Liver (tissue), 3 donors: Measurements from ENCODE around the gene USP38.

Experiments
- FOXA1 ChIP-seq: IDR thresholded peaks from 2 replicates; pipeline ENCODE4 v1.6.1; 2016; ENCODE audit warnings: antibody characterized with exemption
- FOXA2 ChIP-seq: IDR thresholded peaks from 2 replicates; pipeline ENCODE4 v1.6.1; 2016; ENCODE audit warnings: antibody characterized with exemption
- GABPA ChIP-seq, 2 donors: IDR thresholded peaks in 1 of 2; conservative IDR thresholded peaks in 1 of 2; 2 replicates each; pipeline ENCODE4 v1.6.1; 2016; ENCODE audit warnings: antibody characterized with exemption in 2 of 2, mild to moderate bottlenecking in 1 of 2, moderate library complexity in 1 of 2
- JUND ChIP-seq, 2 donors: IDR thresholded peaks; 2 replicates each; pipeline ENCODE4 v1.6.1; 2016; ENCODE audit warnings: antibody characterized with exemption in 2 of 2
- RAD21 ChIP-seq, 2 donors: IDR thresholded peaks; 2 replicates each; pipeline ENCODE4 v1.6.1; 2016; ENCODE audit warnings: antibody characterized with exemption in 2 of 2, mild to moderate bottlenecking in 2 of 2
- TAF1 ChIP-seq: conservative IDR thresholded peaks from 2 replicates; pipeline ENCODE4 v1.6.1; 2016; ENCODE audit warnings: antibody characterized with exemption, mild to moderate bottlenecking
- YY1 ChIP-seq: IDR thresholded peaks from 2 replicates; pipeline ENCODE4 v1.6.1; 2016; ENCODE audit warnings: antibody characterized with exemption, mild to moderate bottlenecking
- TF ChIP-seq, protein P1 (sequence below): fragments of 150-350 bp; IDR thresholded peaks from 2 replicates; pipeline ENCODE4 v1.5.1; 2017; ENCODE audit warnings: improper control_type of control experiment, low read depth, low read length; ENCODE audit not compliant: missing input control
- TF ChIP-seq, protein P2 (sequence below): IDR thresholded peaks from 2 replicates; pipeline ENCODE4 v1.6.1; 2016; ENCODE audit warnings: antibody characterized with exemption
- TF ChIP-seq, protein P3 (sequence below): IDR thresholded peaks from 2 replicates; pipeline ENCODE4 v1.6.1; 2016; ENCODE audit warnings: antibody characterized with exemption
- TF ChIP-seq, protein P4 (sequence below): IDR thresholded peaks from 2 replicates; pipeline ENCODE4 v1.6.1; 2016; ENCODE audit warnings: antibody characterized with exemption
- TF ChIP-seq, protein P5 (sequence below): IDR thresholded peaks from 2 replicates; pipeline ENCODE4 v1.6.1; 2016; ENCODE audit warnings: antibody characterized with exemption, mild to moderate bottlenecking
- donor health status: healthy.
- donor health status: healthy.

DNA sequence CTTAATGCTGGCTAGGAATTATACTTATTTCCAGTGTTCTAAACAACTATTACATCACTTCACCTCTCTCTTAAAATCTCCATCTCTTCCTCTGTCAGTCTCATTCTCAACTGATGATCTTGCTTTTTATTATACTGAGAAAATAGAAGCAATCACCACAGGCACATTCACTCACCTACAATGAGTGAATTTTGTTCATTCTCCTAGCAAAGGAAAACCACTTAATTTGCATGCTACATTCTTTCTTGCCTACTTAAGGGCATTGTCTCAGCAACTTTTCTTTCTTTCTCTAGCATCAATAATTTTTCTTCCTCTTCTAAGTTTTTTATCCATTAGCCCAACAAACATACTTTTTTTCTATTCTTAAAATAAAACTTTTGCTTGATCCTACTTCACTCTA lies 21.1 kb upstream of the USP38 start:
- TF ChIP-seq, protein P1, sequence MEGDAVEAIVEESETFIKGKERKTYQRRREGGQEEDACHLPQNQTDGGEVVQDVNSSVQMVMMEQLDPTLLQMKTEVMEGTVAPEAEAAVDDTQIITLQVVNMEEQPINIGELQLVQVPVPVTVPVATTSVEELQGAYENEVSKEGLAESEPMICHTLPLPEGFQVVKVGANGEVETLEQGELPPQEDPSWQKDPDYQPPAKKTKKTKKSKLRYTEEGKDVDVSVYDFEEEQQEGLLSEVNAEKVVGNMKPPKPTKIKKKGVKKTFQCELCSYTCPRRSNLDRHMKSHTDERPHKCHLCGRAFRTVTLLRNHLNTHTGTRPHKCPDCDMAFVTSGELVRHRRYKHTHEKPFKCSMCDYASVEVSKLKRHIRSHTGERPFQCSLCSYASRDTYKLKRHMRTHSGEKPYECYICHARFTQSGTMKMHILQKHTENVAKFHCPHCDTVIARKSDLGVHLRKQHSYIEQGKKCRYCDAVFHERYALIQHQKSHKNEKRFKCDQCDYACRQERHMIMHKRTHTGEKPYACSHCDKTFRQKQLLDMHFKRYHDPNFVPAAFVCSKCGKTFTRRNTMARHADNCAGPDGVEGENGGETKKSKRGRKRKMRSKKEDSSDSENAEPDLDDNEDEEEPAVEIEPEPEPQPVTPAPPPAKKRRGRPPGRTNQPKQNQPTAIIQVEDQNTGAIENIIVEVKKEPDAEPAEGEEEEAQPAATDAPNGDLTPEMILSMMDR, result no peak
- TF ChIP-seq TAF1 (no peak), FOXA1 (no peak), JUND (IDR thresholded peaks at IDR 0.05) (no peak), YY1 (no peak), FOXA2 (no peak), GABPA (IDR thresholded peaks at IDR 0.05 in 1 of 2, conservative IDR thresholded peaks at IDR 0.05 in 1 of 2) (no peak), RAD21 (IDR thresholded peaks at IDR 0.05) (no peak)
- TF ChIP-seq, protein P2, sequence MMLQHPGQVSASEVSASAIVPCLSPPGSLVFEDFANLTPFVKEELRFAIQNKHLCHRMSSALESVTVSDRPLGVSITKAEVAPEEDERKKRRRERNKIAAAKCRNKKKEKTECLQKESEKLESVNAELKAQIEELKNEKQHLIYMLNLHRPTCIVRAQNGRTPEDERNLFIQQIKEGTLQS, result no peak
- TF ChIP-seq, protein P3, sequence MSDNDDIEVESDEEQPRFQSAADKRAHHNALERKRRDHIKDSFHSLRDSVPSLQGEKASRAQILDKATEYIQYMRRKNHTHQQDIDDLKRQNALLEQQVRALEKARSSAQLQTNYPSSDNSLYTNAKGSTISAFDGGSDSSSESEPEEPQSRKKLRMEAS, result no peak
- TF ChIP-seq, protein P4, sequence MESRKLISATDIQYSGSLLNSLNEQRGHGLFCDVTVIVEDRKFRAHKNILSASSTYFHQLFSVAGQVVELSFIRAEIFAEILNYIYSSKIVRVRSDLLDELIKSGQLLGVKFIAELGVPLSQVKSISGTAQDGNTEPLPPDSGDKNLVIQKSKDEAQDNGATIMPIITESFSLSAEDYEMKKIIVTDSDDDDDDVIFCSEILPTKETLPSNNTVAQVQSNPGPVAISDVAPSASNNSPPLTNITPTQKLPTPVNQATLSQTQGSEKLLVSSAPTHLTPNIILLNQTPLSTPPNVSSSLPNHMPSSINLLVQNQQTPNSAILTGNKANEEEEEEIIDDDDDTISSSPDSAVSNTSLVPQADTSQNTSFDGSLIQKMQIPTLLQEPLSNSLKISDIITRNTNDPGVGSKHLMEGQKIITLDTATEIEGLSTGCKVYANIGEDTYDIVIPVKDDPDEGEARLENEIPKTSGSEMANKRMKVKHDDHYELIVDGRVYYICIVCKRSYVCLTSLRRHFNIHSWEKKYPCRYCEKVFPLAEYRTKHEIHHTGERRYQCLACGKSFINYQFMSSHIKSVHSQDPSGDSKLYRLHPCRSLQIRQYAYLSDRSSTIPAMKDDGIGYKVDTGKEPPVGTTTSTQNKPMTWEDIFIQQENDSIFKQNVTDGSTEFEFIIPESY, result no peak
- TF ChIP-seq, protein P5, sequence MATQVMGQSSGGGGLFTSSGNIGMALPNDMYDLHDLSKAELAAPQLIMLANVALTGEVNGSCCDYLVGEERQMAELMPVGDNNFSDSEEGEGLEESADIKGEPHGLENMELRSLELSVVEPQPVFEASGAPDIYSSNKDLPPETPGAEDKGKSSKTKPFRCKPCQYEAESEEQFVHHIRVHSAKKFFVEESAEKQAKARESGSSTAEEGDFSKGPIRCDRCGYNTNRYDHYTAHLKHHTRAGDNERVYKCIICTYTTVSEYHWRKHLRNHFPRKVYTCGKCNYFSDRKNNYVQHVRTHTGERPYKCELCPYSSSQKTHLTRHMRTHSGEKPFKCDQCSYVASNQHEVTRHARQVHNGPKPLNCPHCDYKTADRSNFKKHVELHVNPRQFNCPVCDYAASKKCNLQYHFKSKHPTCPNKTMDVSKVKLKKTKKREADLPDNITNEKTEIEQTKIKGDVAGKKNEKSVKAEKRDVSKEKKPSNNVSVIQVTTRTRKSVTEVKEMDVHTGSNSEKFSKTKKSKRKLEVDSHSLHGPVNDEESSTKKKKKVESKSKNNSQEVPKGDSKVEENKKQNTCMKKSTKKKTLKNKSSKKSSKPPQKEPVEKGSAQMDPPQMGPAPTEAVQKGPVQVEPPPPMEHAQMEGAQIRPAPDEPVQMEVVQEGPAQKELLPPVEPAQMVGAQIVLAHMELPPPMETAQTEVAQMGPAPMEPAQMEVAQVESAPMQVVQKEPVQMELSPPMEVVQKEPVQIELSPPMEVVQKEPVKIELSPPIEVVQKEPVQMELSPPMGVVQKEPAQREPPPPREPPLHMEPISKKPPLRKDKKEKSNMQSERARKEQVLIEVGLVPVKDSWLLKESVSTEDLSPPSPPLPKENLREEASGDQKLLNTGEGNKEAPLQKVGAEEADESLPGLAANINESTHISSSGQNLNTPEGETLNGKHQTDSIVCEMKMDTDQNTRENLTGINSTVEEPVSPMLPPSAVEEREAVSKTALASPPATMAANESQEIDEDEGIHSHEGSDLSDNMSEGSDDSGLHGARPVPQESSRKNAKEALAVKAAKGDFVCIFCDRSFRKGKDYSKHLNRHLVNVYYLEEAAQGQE, result no peak
